ENCODE data around the gene CCDC9B.

DNA sequence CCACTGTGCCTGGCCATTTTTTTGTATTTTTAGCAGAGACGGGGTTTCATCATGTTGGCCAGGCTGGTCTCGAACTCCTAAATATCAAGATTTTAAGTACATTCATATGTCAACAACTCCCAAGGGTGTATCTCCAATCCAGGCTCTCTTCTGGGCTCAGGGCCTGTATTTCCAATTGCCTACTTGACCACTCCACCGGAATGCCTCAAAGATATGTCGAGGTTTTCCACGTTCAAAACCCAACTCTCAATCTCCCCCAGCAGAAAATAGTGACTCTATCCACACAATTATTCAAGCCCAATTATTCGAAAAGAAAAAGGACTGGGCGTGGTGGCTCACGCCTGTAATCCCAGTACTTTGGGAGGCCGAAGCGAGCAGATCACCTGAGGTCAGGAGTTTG is 39.9 kb upstream of the CCDC9B start:
- no peak for TF ChIP-seq ZNF274 (IDR thresholded peaks at IDR 0.05; ENCODE audit: low read depth, low read length)
- TF ChIP-seq SUZ12 (IDR thresholded peaks at IDR 0.05; ENCODE audit: extremely low read depth, insufficient read depth, insufficient read length), result no peak
- no peak for TF ChIP-seq YY1 (IDR thresholded peaks at IDR 0.05; ENCODE audit: insufficient read depth, insufficient read length)
